Anterior cingulate cortex (tissue), 58 donors: ENCODE measurements around the gene ASF1B.
"Not testable (repeated sequence)": the region's sequence is repeated elsewhere in the genome, so short reads cannot be mapped to it uniquely, and the experiment has no call there.

ENCODE experiments used
- DNase-seq, 58 donors: peaks; one replicate each; lab custom pipeline; 2025; lab: John Stamatoyannopoulos, UW

Gene ASF1B

GRCh38 chr19:14136509-14137281 lies at the start of gene ASF1B:
ASF1B (minus strand) TSS chr19:14136589; CDS start chr19:14136456, 133 bp downstream.
- DNase-seq: peak; percentile 92 to 100 (median 99)

GRCh38 chr19:14185691-14186090 lies 49.3 kb upstream of the ASF1B start:
- not testable (repeated sequence) for DNase-seq

GRCh38 chr19:14185158-14185557 lies 48.8 kb upstream of the ASF1B start:
- no peak for DNase-seq

GRCh38 chr19:14183741-14184350 lies 47.5 kb upstream of the ASF1B start:
- no peak for DNase-seq

GRCh38 chr19:14182476-14182875 lies 46.1 kb upstream of the ASF1B start:
- peak in 4 of 58 donors; percentile 7 to 77 (median 26) for DNase-seq

GRCh38 chr19:14181906-14182305 lies 45.5 kb upstream of the ASF1B start:
- DNase-seq: no peak

GRCh38 chr19:14181199-14181598 lies 44.8 kb upstream of the ASF1B start:
- not testable (repeated sequence) for DNase-seq

GRCh38 chr19:14177496-14178074 lies 41.2 kb upstream of the ASF1B start:
- no peak for DNase-seq

- no peak for DNase-seq
Observed at GRCh38 chr19:14175351-14175792, 39.0 kb upstream of the ASF1B start.

- DNase-seq: no peak
Observed at GRCh38 chr19:14174883-14175282, 38.5 kb upstream of the ASF1B start.

GRCh38 chr19:14168993-14169392 lies 32.6 kb upstream of the ASF1B start:
- no peak for DNase-seq

- DNase-seq: no peak
Observed at GRCh38 chr19:14168259-14168972, 32.0 kb upstream of the ASF1B start.

- no peak for DNase-seq
Observed at GRCh38 chr19:14167576-14168138, 31.3 kb upstream of the ASF1B start.

GRCh38 chr19:14166999-14167575 lies 30.7 kb upstream of the ASF1B start:
- no peak for DNase-seq

GRCh38 chr19:14165990-14166830 lies 29.8 kb upstream of the ASF1B start:
- no peak for DNase-seq

- no peak for DNase-seq
Observed at GRCh38 chr19:14164724-14165493, 28.5 kb upstream of the ASF1B start.

- no peak for DNase-seq
Observed at GRCh38 chr19:14164082-14164481, 27.7 kb upstream of the ASF1B start.

- no peak for DNase-seq
Observed at GRCh38 chr19:14162871-14163297, 26.5 kb upstream of the ASF1B start.
